ENCODE data around the gene GPR139. TPM values are rescaled to one million over a fixed set of nuclear protein-coding genes. Genes with fewer than 3 reads are reported as not detected.

The GPR139 gene
- total RNA-seq = not detected
- long read RNA-seq, donor 1 = 0 reads
- long read RNA-seq, donor 2 = 0 reads

- no peak for TF ChIP-seq CTCF (IDR thresholded peaks at IDR 0.05)
- Histone ChIP-seq H3K4me3 (no peak within 1 kb of the TSS), H3K36me3 (ENCODE audit: low read depth) (no peaks in the 10 kb centered on the region), H3K9me3 (peaks cover 3% of the 10 kb centered on the region), H3K4me1 (ENCODE audit: low read depth) (no peaks in the 10 kb centered on the region)
- intact Hi-C loops (cut with DNase I, micrococcal nuclease) = no loop called here
- ATAC-seq (no peak), DNase-seq (no peak)
Observed at GRCh38 chr16:20073203-20074098, at the start of gene GPR139. TSS of gene GPR139 (minus strand) at chr16:20073890. CDS start at chr16:20073616, 274 bp downstream.

- intact Hi-C loops (cut with DNase I, micrococcal nuclease) = no loop called here
- TF ChIP-seq CTCF (IDR thresholded peaks at IDR 0.05) = no peak
Observed at GRCh38 chr16:20122011-20122410, 48.3 kb upstream of the GPR139 start.

GRCh38 chr16:20114356-20114755 lies 40.7 kb upstream of the GPR139 start:
- no peaks in the 10 kb centered on the region for H3K9me3 ChIP-seq
- no peaks in the 10 kb centered on the region for H3K4me1 ChIP-seq (ENCODE audit: low read depth)
- no peaks in the 10 kb centered on the region for H3K36me3 ChIP-seq (ENCODE audit: low read depth)
- intact Hi-C loops (cut with DNase I, micrococcal nuclease) = no loop called here
- ATAC-seq (peak; percentile 74), DNase-seq (peak in 2 of 3 donors; percentile 7 to 20)
- no peak for TF ChIP-seq CTCF (IDR thresholded peaks at IDR 0.05)
- H3K4me3 ChIP-seq = no peak overlapping the region

More at GRCh38 chr16:20122011-20122410, 48.3 kb upstream of the GPR139 start:
- DNase-seq (no peak), ATAC-seq (no peak)
- H3K4me3 ChIP-seq = no peak overlapping the region
- H3K36me3 ChIP-seq (ENCODE audit: low read depth) = no peaks in the 10 kb centered on the region
- peaks cover 13% of the 10 kb centered on the region for H3K9me3 ChIP-seq
- no peaks in the 10 kb centered on the region for H3K4me1 ChIP-seq (ENCODE audit: low read depth)

GRCh38 chr16:20111143-20111542 lies 37.5 kb upstream of the GPR139 start:
- Histone ChIP-seq H3K36me3 (ENCODE audit: low read depth) (no peaks in the 10 kb centered on the region), H3K9me3 (no peaks in the 10 kb centered on the region), H3K4me3 (no peak overlapping the region), H3K4me1 (ENCODE audit: low read depth) (no peaks in the 10 kb centered on the region)
- intact Hi-C loops (cut with DNase I, micrococcal nuclease) = no loop called here
- ATAC-seq (no peak), DNase-seq (no peak)
- no peak for TF ChIP-seq CTCF (IDR thresholded peaks at IDR 0.05)

GRCh38 chr16:20107083-20107482 lies 33.4 kb upstream of the GPR139 start:
- Histone ChIP-seq H3K9me3 (no peaks in the 10 kb centered on the region), H3K36me3 (ENCODE audit: low read depth) (no peaks in the 10 kb centered on the region), H3K4me1 (ENCODE audit: low read depth) (no peaks in the 10 kb centered on the region), H3K4me3 (no peak overlapping the region)
- TF ChIP-seq CTCF (IDR thresholded peaks at IDR 0.05) = no peak
- DNase-seq (no peak), ATAC-seq (no peak)
- intact Hi-C loops (cut with DNase I, micrococcal nuclease) = no loop called here
